Fibroblast of lung (primary cell): Measurements from ENCODE around the gene PSMG4. TPM values are rescaled to one million over a fixed set of nuclear protein-coding genes. Genes with fewer than 3 reads are reported as not detected.
"Not testable (repeated sequence)": the region's sequence is repeated elsewhere in the genome, so short reads cannot be mapped to it uniquely, and the experiment has no call there.

ENCODE experiments used
- DNase-seq, 2 donors: peaks; one replicate each; pipeline versions ENCODE4 v3.0.0 to v3.0.0-alpha.2; 2010; ENCODE audit warnings: low read depth in 2 of 2
- H2AFZ ChIP-seq: 2 replicates; pipeline ENCODE4 v1.5.1; 2012; ENCODE audit warnings: low read length, control low read depth, inconsistent platforms
- H3K27ac ChIP-seq: 2 replicates; pipeline ENCODE4 v1.5.1; 2011; ENCODE audit warnings: low read length, control low read depth; ENCODE audit not compliant: insufficient read depth
- H3K27me3 ChIP-seq: 2 replicates; pipeline ENCODE4 v1.5.1; 2011; ENCODE audit warnings: mild to moderate bottlenecking, low read length; ENCODE audit not compliant: control insufficient read depth, insufficient read depth
- H3K36me3 ChIP-seq: 2 replicates; pipeline ENCODE4 v1.5.1; 2011; ENCODE audit warnings: low read length; ENCODE audit not compliant: control insufficient read depth, insufficient read depth
- H3K4me1 ChIP-seq: 2 replicates; pipeline ENCODE4 v1.5.1; 2011; ENCODE audit warnings: low read length; ENCODE audit not compliant: control insufficient read depth, insufficient read depth; ENCODE audit errors: extremely low read depth
- H3K4me2 ChIP-seq: 2 replicates; pipeline ENCODE4 v1.5.1; 2011; ENCODE audit warnings: low read length, control low read depth; ENCODE audit not compliant: insufficient read depth; ENCODE audit errors: extremely low read depth
- H3K4me3 ChIP-seq, 4 experiments: fragments of 200-600 bp in 1 of 4; sonication (generic) in 1 of 4; replicated peaks in 1 of 4; 2 replicates each; pipeline ENCODE4 v1.5.1; 2011 to 2016; ENCODE audit warnings: low read length in 4 of 4, low read depth in 3 of 4, mild to moderate bottlenecking in 3 of 4, control low read depth in 2 of 4, inconsistent platforms in 1 of 4, mixed read lengths in 1 of 4; ENCODE audit not compliant: insufficient read depth in 1 of 4; ENCODE audit errors: control extremely low read depth in 1 of 4
- H3K79me2 ChIP-seq: 2 replicates; pipeline ENCODE4 v1.5.1; 2012; ENCODE audit warnings: mild to moderate bottlenecking, low read length, inconsistent platforms; ENCODE audit not compliant: control insufficient read depth, insufficient read depth
- H3K9ac ChIP-seq: 2 replicates; pipeline ENCODE4 v1.5.1; 2011; ENCODE audit warnings: mild to moderate bottlenecking, low read length, control low read depth; ENCODE audit not compliant: insufficient read depth
- H3K9me3 ChIP-seq: 2 replicates; pipeline ENCODE4 v1.5.1; 2012; ENCODE audit warnings: low read depth, low read length; ENCODE audit not compliant: control insufficient read depth, insufficient read depth
- H4K20me1 ChIP-seq: 2 replicates; pipeline ENCODE4 v1.5.1; 2011; ENCODE audit warnings: low read length; ENCODE audit not compliant: control insufficient read depth, insufficient read depth; ENCODE audit errors: extremely low read depth
- EZH2 ChIP-seq: IDR thresholded peaks from 2 replicates; pipeline ENCODE4 v1.5.1; 2012; ENCODE audit warnings: low read length, control low read depth, mild to moderate bottlenecking; ENCODE audit errors: missing control alignments
- polyA plus RNA-seq, 2 donors: library from polyadenylated mRNA; depleted of rRNA in 1 of 2; stranded (reverse) in 1 of 2; unstranded in 1 of 2; fragments of >200 nt; gene quantifications; 2 replicates each; pipeline ENCODE4 v1.2.1, GENCODE V29; 2011 to 2012; ENCODE audit warnings: missing spikeins in 1 of 2
- total RNA-seq: library from RNA; depleted of rRNA; stranded (reverse); fragments of >200 nt; gene quantifications from 2 replicates; pipeline ENCODE4 v1.2.1, GENCODE V29; 2014
- TF ChIP-seq, protein P1 (sequence below), 2 donors: IDR thresholded peaks in 1 of 2; conservative IDR thresholded peaks in 1 of 2; 1 replicate in 1 of 2; 2 replicates in 1 of 2; pipeline ENCODE4 v1.5.1; 2011 to 2012; ENCODE audit warnings: low read length in 2 of 2, control low read depth in 1 of 2, inconsistent platforms in 1 of 2, low read depth in 1 of 2, mild to moderate bottlenecking in 1 of 2

PSMG4 gene
- total and polyA plus RNA-seq, 2 donors (not counting 1 experiment from before 2014, with no cell fraction given): 12.5 to 34.2 TPM

DNA sequence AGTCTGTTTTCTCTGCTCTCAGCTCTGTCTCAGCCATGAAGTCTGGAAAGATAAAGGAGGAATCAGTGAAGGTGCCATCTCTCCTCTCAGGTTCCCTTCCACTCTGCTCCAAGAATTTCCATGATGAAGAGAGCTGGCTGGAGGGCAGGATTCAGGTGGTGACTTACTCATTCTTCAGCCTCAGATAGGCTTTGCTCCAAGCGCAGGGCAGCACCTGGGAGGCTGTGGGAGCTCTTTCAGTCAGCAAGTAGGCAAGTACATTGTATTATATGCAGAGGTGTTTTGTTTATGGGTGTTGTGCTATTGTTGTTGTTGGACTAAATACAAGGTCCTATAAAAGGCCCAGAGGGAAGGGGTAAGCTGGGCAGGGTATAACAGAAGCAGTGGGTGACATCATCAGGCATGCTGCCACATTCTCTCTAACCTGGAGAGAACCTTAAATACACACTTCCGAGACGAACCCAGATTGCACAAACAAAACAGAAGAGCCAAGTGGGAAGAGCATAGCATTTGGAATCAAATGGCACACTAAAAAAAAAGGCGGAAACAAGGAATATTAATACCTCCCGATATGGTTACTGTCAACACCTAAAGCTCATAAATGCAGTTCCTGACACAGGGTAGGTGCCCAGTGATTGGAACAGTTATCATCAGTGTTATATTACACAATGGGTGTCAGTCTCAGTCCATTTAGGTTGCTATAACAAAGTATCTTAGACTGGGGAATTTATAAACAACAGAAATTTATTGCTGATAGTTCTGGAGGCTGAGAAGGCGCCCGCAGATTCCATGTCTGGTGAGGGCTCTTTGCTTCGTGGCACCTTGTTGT, 14.5 kb upstream of the PSMG4 start:
- H2AFZ ChIP-seq: no peak overlapping the region
- H3K9me3 ChIP-seq: no peaks in the 10 kb centered on the region
- TF ChIP-seq EZH2: no peak
- TF ChIP-seq, protein P1, sequence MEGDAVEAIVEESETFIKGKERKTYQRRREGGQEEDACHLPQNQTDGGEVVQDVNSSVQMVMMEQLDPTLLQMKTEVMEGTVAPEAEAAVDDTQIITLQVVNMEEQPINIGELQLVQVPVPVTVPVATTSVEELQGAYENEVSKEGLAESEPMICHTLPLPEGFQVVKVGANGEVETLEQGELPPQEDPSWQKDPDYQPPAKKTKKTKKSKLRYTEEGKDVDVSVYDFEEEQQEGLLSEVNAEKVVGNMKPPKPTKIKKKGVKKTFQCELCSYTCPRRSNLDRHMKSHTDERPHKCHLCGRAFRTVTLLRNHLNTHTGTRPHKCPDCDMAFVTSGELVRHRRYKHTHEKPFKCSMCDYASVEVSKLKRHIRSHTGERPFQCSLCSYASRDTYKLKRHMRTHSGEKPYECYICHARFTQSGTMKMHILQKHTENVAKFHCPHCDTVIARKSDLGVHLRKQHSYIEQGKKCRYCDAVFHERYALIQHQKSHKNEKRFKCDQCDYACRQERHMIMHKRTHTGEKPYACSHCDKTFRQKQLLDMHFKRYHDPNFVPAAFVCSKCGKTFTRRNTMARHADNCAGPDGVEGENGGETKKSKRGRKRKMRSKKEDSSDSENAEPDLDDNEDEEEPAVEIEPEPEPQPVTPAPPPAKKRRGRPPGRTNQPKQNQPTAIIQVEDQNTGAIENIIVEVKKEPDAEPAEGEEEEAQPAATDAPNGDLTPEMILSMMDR (conservative IDR thresholded peaks at IDR 0.05 in 1 of 2, IDR thresholded peaks at IDR 0.05 in 1 of 2; ENCODE audit: low read depth in 1 of 2, low read length in 2 of 2): no peak
- H3K4me1 ChIP-seq: peaks cover 11% of the 10 kb centered on the region
- H3K4me3 ChIP-seq: no peak overlapping the region
- H3K27ac ChIP-seq: no peak overlapping the region
- no peak overlapping the region for H3K9ac ChIP-seq
- peaks cover 4% of the 10 kb centered on the region for H3K27me3 ChIP-seq
- no peak overlapping the region for H3K4me2 ChIP-seq
- no peaks in the 10 kb centered on the region for H4K20me1 ChIP-seq
- DNase-seq: no peak
- H3K36me3 ChIP-seq: no peaks in the 10 kb centered on the region
- no peaks in the 10 kb centered on the region for H3K79me2 ChIP-seq

GRCh38 chr6:3244832-3245161, 13.9 kb upstream of the PSMG4 start:
- not testable (repeated sequence) for H3K36me3 ChIP-seq, H4K20me1 ChIP-seq, H3K79me2 ChIP-seq, H3K9me3 ChIP-seq, H3K9ac ChIP-seq, H3K4me3 ChIP-seq, H2AFZ ChIP-seq, H3K27ac ChIP-seq, DNase-seq, H3K4me2 ChIP-seq, H3K27me3 ChIP-seq
- H3K4me1 ChIP-seq: peaks cover 11% of the 10 kb centered on the region

GRCh38 chr6:3245216-3245615, 13.5 kb upstream of the PSMG4 start:
- H3K4me2 ChIP-seq: no peak overlapping the region
- no peak overlapping the region for H3K27ac ChIP-seq
- DNase-seq: no peak
- no peak overlapping the region for H2AFZ ChIP-seq
- peaks cover 3% of the 10 kb centered on the region for H3K27me3 ChIP-seq
- no peaks in the 10 kb centered on the region for H3K36me3 ChIP-seq
- no peaks in the 10 kb centered on the region for H3K9me3 ChIP-seq
- H3K79me2 ChIP-seq: no peaks in the 10 kb centered on the region
- no peak overlapping the region for H3K4me3 ChIP-seq
- peaks cover 11% of the 10 kb centered on the region for H3K4me1 ChIP-seq
- H3K9ac ChIP-seq: no peak overlapping the region
- no peaks in the 10 kb centered on the region for H4K20me1 ChIP-seq
- TF ChIP-seq, protein P1 (conservative IDR thresholded peaks at IDR 0.05 in 1 of 2, IDR thresholded peaks at IDR 0.05 in 1 of 2; ENCODE audit: low read depth in 1 of 2, low read length in 2 of 2): no peak
- no peak for TF ChIP-seq EZH2
